H1 (cell line): Measurements from ENCODE around the gene IL31RA. TPM values are rescaled to one million over a fixed set of nuclear protein-coding genes. Genes with fewer than 3 reads are reported as not detected.

Source experiments
- CTCF ChIA-PET: fragments of 300-600 bp; sonication (Branson Sonifier 250); formaldehyde crosslinking; loops from one replicate; lab custom pipeline; 2021; ENCODE audit not compliant: partially characterized antibody; lab: Charles Lee
- POLR2A ChIA-PET: fragments of 300-600 bp; sonication (Branson Sonifier 250); formaldehyde crosslinking; loops from one replicate; lab custom pipeline; 2021; ENCODE audit warnings: inconsistent platforms; ENCODE audit not compliant: partially characterized antibody; lab: Charles Lee
- DNase-seq, 2 experiments: peaks; one replicate each; pipeline versions ENCODE4 v3.0.0 to v3.0.0-alpha.2; 2010 to 2022; ENCODE audit warnings: low spot score in 2 of 2, low read depth in 1 of 2, mixed read lengths in 1 of 2
- FAIRE-seq: peaks from 2 replicates; lab custom pipeline; 2011; peaks lifted over from hg19 to GRCh38; lab: Jason Lieb, UNC
- H2AFZ ChIP-seq: 2 replicates; pipeline ENCODE4 v1.8.1; 2012; ENCODE audit warnings: low read length, inconsistent platforms
- H2AK5ac ChIP-seq: 2 replicates; pipeline ENCODE4 v1.6.1; 2013; ENCODE audit warnings: low read depth, low read length
- H2BK120ac ChIP-seq: replicated peaks from 2 replicates; pipeline ENCODE3; 2013; ENCODE audit warnings: low read depth, low read length, inconsistent platforms
- H2BK12ac ChIP-seq: 2 replicates; pipeline ENCODE4 v1.6.1; 2013; ENCODE audit warnings: low read depth, low read length
- H2BK15ac ChIP-seq: 2 replicates; pipeline ENCODE4 v1.6.1; 2013; ENCODE audit warnings: low read length
- H2BK20ac ChIP-seq: 2 replicates; pipeline ENCODE4 v1.6.1; 2013; ENCODE audit warnings: low read length
- H2BK5ac ChIP-seq: 2 replicates; pipeline ENCODE4 v1.6.1; 2013; ENCODE audit warnings: low read depth, low read length
- H3K14ac ChIP-seq: 2 replicates; pipeline ENCODE4 v1.6.1; 2013; ENCODE audit warnings: inconsistent platforms; ENCODE audit not compliant: insufficient read length
- H3K18ac ChIP-seq: 2 replicates; pipeline ENCODE4 v1.6.1; 2013; ENCODE audit warnings: low read length; ENCODE audit errors: extremely low read depth
- H3K23ac ChIP-seq: 2 replicates; pipeline ENCODE4 v1.6.1; 2013; ENCODE audit warnings: inconsistent platforms; ENCODE audit not compliant: insufficient read length
- H3K23me2 ChIP-seq: 2 replicates; pipeline ENCODE4 v1.6.1; 2013; ENCODE audit warnings: low read depth, low read length
- H3K27ac ChIP-seq: 2 replicates; pipeline ENCODE4 v1.6.1; 2011; ENCODE audit warnings: low read depth, low read length, inconsistent platforms
- H3K27me3 ChIP-seq, 4 experiments: replicated peaks in 1 of 4; 1 replicate in 1 of 4; 2 replicates in 3 of 4; pipeline versions ENCODE4 v1.6.1 to v1.8.1; 2011 to 2013; ENCODE audit warnings: low read length in 3 of 4, mild to moderate bottlenecking in 3 of 4, inconsistent platforms in 2 of 4, mixed read lengths in 2 of 4, moderate library complexity in 1 of 4; ENCODE audit not compliant: control insufficient read depth in 3 of 4, insufficient read depth in 3 of 4; ENCODE audit errors: extremely low read depth in 1 of 4
- H3K36me3 ChIP-seq, 4 experiments: 2 replicates each; pipeline versions ENCODE4 v1.6.1 to v1.8.1; 2011 to 2013; ENCODE audit warnings: mild to moderate bottlenecking in 4 of 4, low read length in 3 of 4, moderate library complexity in 2 of 4, control low read depth in 1 of 4, inconsistent platforms in 1 of 4; ENCODE audit not compliant: insufficient read depth in 4 of 4, control insufficient read depth in 2 of 4
- H3K4ac ChIP-seq: replicated peaks from 2 replicates; pipeline ENCODE3; 2013; ENCODE audit warnings: low read length, low read depth, mixed read lengths, inconsistent platforms; ENCODE audit not compliant: insufficient read length
- H3K4me1 ChIP-seq, 4 experiments: replicated peaks in 1 of 4; 1 replicate in 1 of 4; 2 replicates in 3 of 4; pipeline versions ENCODE4 v1.6.1 to v1.8.1; 2011 to 2013; ENCODE audit warnings: low read length in 3 of 4, inconsistent platforms in 2 of 4, mixed read lengths in 1 of 4; ENCODE audit not compliant: insufficient read depth in 4 of 4, control insufficient read depth in 3 of 4
- H3K4me2 ChIP-seq, 2 experiments: 2 replicates each; pipeline versions ENCODE4 v1.6.1 to v1.8.1; 2011 to 2013; ENCODE audit warnings: low read depth in 2 of 2, low read length in 2 of 2, control low read depth in 1 of 2, inconsistent platforms in 1 of 2, mild to moderate bottlenecking in 1 of 2; ENCODE audit not compliant: insufficient read depth in 1 of 2
- H3K4me3 ChIP-seq, 4 experiments: fragments of 200-600, 300-600 bp in 1 of 4; sonication (generic), shearing (Covaris generic), sonication (Bioruptor Twin) in 1 of 4; 2 replicates each; pipeline versions ENCODE4 v1.5.1 to v1.8.1; 2011 to 2016; ENCODE audit warnings: low read length in 4 of 4, low read depth in 3 of 4, control low read depth in 2 of 4, inconsistent platforms in 2 of 4, mild to moderate bottlenecking in 2 of 4, mixed read lengths in 1 of 4, moderate library complexity in 1 of 4; ENCODE audit not compliant: insufficient read depth in 2 of 4; ENCODE audit errors: extremely low read depth in 1 of 4
- H3K56ac ChIP-seq: replicated peaks from 2 replicates; pipeline ENCODE3; 2013; ENCODE audit warnings: low read depth, mild to moderate bottlenecking, mixed read lengths, low read length, inconsistent platforms; ENCODE audit not compliant: insufficient read length
- H3K79me1 ChIP-seq: 2 replicates; pipeline ENCODE4 v1.6.1; 2013; ENCODE audit warnings: low read depth, low read length, control low read depth
- H3K79me2 ChIP-seq, 2 experiments: 2 replicates each; pipeline versions ENCODE4 v1.6.1 to v1.8.1; 2012 to 2013; ENCODE audit warnings: low read length in 2 of 2, mild to moderate bottlenecking in 2 of 2, inconsistent platforms in 1 of 2; ENCODE audit not compliant: insufficient read depth in 2 of 2, control insufficient read depth in 1 of 2
- H3K9ac ChIP-seq, 4 experiments: replicated peaks in 1 of 4; 1 replicate in 1 of 4; 2 replicates in 3 of 4; pipeline versions ENCODE4 v1.6.1 to v1.8.1; 2011 to 2013; ENCODE audit warnings: low read depth in 3 of 4, low read length in 3 of 4, control low read depth in 2 of 4, mild to moderate bottlenecking in 2 of 4, moderate library complexity in 2 of 4, inconsistent platforms in 1 of 4; ENCODE audit errors: extremely low read depth in 1 of 4
- H3K9me3 ChIP-seq, 2 experiments: 2 replicates each; pipeline versions ENCODE4 v1.6.1 to v1.8.1; 2012 to 2013; ENCODE audit warnings: mild to moderate bottlenecking in 2 of 2, moderate library complexity in 2 of 2, control low read depth in 1 of 2, inconsistent platforms in 1 of 2, low read depth in 1 of 2, low read length in 1 of 2, mixed read lengths in 1 of 2; ENCODE audit not compliant: insufficient read depth in 2 of 2
- H4K20me1 ChIP-seq, 2 experiments: replicated peaks in 1 of 2; 2 replicates each; pipeline versions ENCODE3 to v1.8.1; 2011 to 2013; ENCODE audit warnings: inconsistent platforms in 2 of 2, low read length in 2 of 2, mild to moderate bottlenecking in 1 of 2; ENCODE audit not compliant: insufficient read depth in 2 of 2, control insufficient read depth in 1 of 2
- H4K5ac ChIP-seq: 2 replicates; pipeline ENCODE4 v1.6.1; 2013; ENCODE audit warnings: low read length, low read depth, mixed read lengths, inconsistent platforms; ENCODE audit not compliant: insufficient read length
- H4K8ac ChIP-seq: 2 replicates; pipeline ENCODE4 v1.8.0; 2013; ENCODE audit warnings: mild to moderate bottlenecking, moderate library complexity, low read length, inconsistent platforms; ENCODE audit not compliant: insufficient read depth; ENCODE audit errors: extremely low read depth
- H4K91ac ChIP-seq: replicated peaks from 2 replicates; pipeline ENCODE3; 2013; ENCODE audit warnings: low read length, mixed read lengths, inconsistent platforms; ENCODE audit not compliant: insufficient read length
- EP300 ChIP-seq, 2 experiments: IDR thresholded peaks; 1 replicate in 1 of 2; 2 replicates in 1 of 2; pipeline ENCODE4 v1.6.1; 2011 to 2012; ENCODE audit warnings: low read depth in 2 of 2, low read length in 2 of 2, mild to moderate bottlenecking in 2 of 2, borderline replicate concordance in 1 of 2, inconsistent platforms in 1 of 2, moderate library complexity in 1 of 2
- FOSL1 ChIP-seq: IDR thresholded peaks from 2 replicates; pipeline ENCODE4 v1.6.1; 2011; ENCODE audit warnings: mild to moderate bottlenecking, low read depth, low read length, moderate library complexity; ENCODE audit not compliant: insufficient read depth
- WGBS, 2 experiments: shearing (Covaris generic) in 1 of 2; methylation state at CpG; one replicate each; pipeline versions ENCODE4 v1.1.6 to v1.1.7; 2013 to 2015; ENCODE audit warnings: low lambda C conversion rate in 2 of 2, mixed read lengths in 2 of 2, inconsistent platforms in 1 of 2, low coverage in 1 of 2, missing lambda C conversion rate in 1 of 2; ENCODE audit not compliant: insufficient replicate concordance in 2 of 2, insufficient coverage in 1 of 2, insufficient read length in 1 of 2; ENCODE audit errors: extremely low coverage in 1 of 2, missing lambda C conversion rate in 1 of 2; 5-methylcytosine and 5-hydroxymethylcytosine counted together
- polyA plus RNA-seq, 7 experiments: library from polyadenylated mRNA; depleted of rRNA in 3 of 7; stranded (reverse) in 5 of 7; unstranded in 2 of 7; fragments of >200 nt in 5 of 7; fragments of 200-250 nt in 2 of 7; gene quantifications; 1 replicate in 5 of 7; 2 replicates in 1 of 7; 4 replicates in 1 of 7; pipeline versions ENCODE4 v1.2.1 to v1.2.3, GENCODE V29; 2011 to 2013; ENCODE audit warnings: missing spikeins in 2 of 7, mixed read lengths in 2 of 7
- total RNA-seq: library from RNA; stranded (reverse); fragmentation: NEBNext Ultra II Directional; extraction: Animal tissue kit (Norgen Biotek cat#: 25700); gene quantifications from 2 replicates; pipeline ENCODE4 v1.2.1, GENCODE V29; 2021

Gene IL31RA
- total and polyA plus RNA-seq, 2 of the 8 experiments (the other 6 are each of a cell fraction or from before 2014, with no cell fraction given) = not detected

GRCh38 chr5:55916986-55917385, 65.8 kb downstream of the IL31RA start:
- H4K91ac ChIP-seq = no peak overlapping the region
- H3K4me2 ChIP-seq = no peak overlapping the region
- no peak for TF ChIP-seq EP300 (IDR thresholded peaks at IDR 0.05; ENCODE audit: borderline replicate concordance in 1 of 2, low read depth in 2 of 2, low read length in 2 of 2)
- TF ChIP-seq FOSL1 = no peak
- no peaks in the 10 kb centered on the region; a peak in 1 of 7 replicates for H3K4me1 ChIP-seq
- H3K9me3 ChIP-seq = no peaks in the 10 kb centered on the region
- H3K23ac ChIP-seq = no peak overlapping the region
- no peaks in the 10 kb centered on the region for H3K27me3 ChIP-seq
- ChIA-PET CTCF (interaction anchor here (0.8 to 1.1 kb wide), 2 partner anchors 9 to 18 kb away, joined by 3 read pairs; no protein-coding TSS in a partner anchor), POLR2A (no interaction called here)
- no peak overlapping the region for H3K4ac ChIP-seq
- no peak overlapping the region for H2BK5ac ChIP-seq
- H2AK5ac ChIP-seq = no peak overlapping the region
- no peak overlapping the region for H3K14ac ChIP-seq
- no peak overlapping the region for H2BK20ac ChIP-seq
- H3K27ac ChIP-seq = no peak overlapping the region
- H4K8ac ChIP-seq = no peak overlapping the region
- DNase-seq = no peak
- H3K18ac ChIP-seq = no peak overlapping the region
- no peak overlapping the region for H4K5ac ChIP-seq
- H3K56ac ChIP-seq = no peak overlapping the region
- H2BK12ac ChIP-seq = no peak overlapping the region
- no peak for FAIRE-seq
- 0 out of 2 replicates have a peak, but pooled peaks cover 2% of the 10 kb centered on the region for H3K23me2 ChIP-seq
- no peak overlapping the region for H3K9ac ChIP-seq
- H3K79me1 ChIP-seq = no peaks in the 10 kb centered on the region
- no peak overlapping the region for H2AFZ ChIP-seq
- no peak overlapping the region for H2BK120ac ChIP-seq
- H3K4me3 ChIP-seq = no peak overlapping the region
- no peak overlapping the region for H2BK15ac ChIP-seq
- no peaks in the 10 kb centered on the region for H4K20me1 ChIP-seq
- no peaks in the 10 kb centered on the region for H3K79me2 ChIP-seq
- H3K36me3 ChIP-seq = no peaks in the 10 kb centered on the region
- WGBS, 2 experiments = 84% methylated on average over 10 of the region's 10 CpGs; no CpG with 5 or more reads in 1 of the 2 experiments
